Panc1 (cell line): ENCODE data around the gene BAX.

Experiments
- CTCF ChIP-seq: fragments of 450-650 bp; IDR thresholded peaks from 2 replicates; pipeline ENCODE4 v1.5.1; 2017; ENCODE audit warnings: mild to moderate bottlenecking
- POLR2AphosphoS5 ChIP-seq: IDR thresholded peaks from 2 replicates; pipeline ENCODE4 v1.6.1; 2012; ENCODE audit warnings: mild to moderate bottlenecking, low read depth, low read length, moderate library complexity
- SIN3A ChIP-seq: IDR thresholded peaks from 2 replicates; pipeline ENCODE4 v1.6.1; 2012; ENCODE audit warnings: low read depth, mild to moderate bottlenecking, low read length, moderate library complexity, borderline replicate concordance; ENCODE audit not compliant: insufficient read depth

GRCh38 chr19:48938256-48938655, 16.4 kb upstream of the BAX start:
- TF ChIP-seq CTCF, result no peak
- no peak for TF ChIP-seq POLR2AphosphoS5
- TF ChIP-seq SIN3A, result no peak
